Hindlimb muscle (tissue), 1 donor: ENCODE measurements around the gene NUDCD3. TPM values are rescaled to one million over a fixed set of nuclear protein-coding genes. Genes with fewer than 3 reads are reported as not detected.

Experiments
- DNase-seq: peaks from one replicate; pipeline ENCODE4 v3.0.0-alpha.2; 2013
- polyA plus RNA-seq: library from polyadenylated mRNA; unstranded; fragments of 120-200 nt; gene quantifications from one replicate; pipeline ENCODE4 v1.2.1, GENCODE V29; 2013; ENCODE audit not compliant: insufficient read length

NUDCD3 gene
- polyA plus RNA-seq, 1 donor = 84.1 TPM

DNA sequence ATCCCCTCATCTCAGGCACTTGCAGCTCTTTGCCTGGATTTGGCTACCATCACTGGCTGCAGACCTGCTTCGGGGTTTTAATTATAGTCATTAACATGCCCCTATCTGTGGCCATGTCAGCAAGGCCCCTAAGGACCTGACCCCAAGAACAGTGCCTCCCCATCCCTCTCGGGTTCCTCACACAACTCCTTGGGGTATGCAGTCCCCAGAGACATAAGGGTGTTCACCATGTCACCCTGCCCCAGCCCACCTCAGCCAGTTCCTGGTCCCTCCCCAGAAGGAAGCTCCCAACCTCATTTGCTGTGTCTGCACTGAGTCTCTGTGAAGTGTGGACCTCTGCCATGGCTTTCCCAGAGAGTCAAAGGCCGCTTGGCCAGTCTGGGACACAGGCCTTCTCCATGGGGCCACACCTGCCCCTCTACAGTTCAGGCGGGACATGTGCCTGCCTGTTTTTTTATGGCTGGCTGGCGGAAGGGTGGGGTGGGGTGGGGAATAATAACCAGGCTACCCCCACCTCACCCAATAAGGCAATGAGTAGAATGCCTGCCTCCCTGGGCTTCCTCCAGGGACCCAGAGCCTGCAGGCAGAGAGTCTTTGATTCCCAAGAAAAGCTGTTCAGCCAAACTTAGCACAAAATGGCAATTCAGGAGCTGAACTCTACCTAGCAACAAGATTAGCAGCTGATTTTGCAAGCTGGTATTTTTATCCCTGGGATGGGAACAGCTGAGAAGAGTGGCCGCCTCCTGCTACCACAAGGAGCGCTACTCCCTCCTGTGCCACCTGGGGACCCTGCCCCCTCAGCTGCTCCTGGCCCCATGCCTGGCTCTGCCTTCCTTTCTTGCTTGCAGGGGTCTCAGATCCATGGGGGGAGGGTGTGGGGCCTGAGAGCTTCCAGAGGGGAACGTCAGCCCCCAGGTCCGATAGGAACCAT lies 141.3 kb downstream of the NUDCD3 start:
- no peak for DNase-seq

DNA sequence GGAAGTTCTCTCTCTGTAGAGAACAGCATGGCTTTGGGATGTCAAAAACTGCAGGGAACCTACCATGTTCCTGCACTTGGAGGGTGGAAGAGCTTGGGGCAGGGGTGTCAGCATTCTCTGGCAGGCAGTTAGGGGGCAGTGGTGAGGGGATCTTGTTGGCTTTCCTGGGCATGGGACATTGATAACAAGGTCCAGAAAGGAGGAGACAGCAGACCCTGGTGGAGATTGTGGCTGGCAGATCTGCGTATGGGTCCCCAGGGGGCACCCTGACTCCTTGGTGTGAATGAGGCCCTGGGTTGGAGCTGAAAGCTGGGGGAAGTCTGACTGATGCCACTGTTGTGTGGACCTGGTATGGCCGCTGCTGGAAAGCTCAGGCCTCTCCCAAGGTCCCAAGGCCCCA lies 142.2 kb downstream of the NUDCD3 start:
- DNase-seq = no peak

DNA sequence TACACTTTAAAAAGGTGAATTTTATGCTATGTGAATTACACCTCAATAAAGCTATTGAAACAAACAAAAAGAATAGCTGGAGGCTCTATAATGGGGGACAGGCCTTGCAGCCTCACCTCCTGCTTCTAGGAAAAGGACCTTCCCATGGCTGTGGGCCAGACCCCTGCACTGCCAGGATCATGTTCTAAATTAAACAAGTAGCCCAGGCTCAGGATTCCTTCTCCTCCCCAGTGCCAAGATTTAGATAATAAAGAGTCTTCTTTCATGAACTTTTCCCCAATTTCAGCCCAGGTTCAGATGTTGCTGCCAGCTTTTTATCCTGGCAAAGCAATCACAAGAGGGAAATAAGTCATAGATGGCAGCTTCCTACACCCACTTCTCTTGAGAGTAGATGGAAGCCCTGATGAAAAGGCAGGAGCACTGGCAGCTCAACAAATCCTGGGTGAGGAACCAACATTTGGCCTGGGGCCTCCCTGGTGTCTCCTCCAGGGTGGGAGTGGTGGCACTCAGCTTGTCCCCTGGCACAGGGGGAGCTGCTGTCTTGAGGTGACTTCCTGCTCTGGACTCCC lies 142.8 kb downstream of the NUDCD3 start:
- no peak for DNase-seq

DNA sequence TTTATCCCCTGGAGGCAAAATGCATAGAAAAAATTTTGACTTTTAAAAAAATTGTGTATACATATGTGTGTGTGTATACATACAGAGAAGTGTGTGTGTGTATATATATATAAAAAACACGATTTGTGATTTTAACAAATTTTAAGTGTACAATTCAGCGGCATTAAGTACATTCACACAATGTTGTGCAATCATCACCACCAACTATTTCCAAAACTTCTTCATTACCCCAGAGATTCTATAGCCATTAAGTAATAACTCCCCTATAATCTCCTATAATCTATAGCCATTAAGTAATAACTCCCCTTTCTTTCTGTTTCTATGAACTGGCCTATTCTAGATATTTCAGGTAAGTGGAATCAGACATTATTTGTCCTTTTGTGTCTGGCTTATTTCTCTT lies 144.4 kb downstream of the NUDCD3 start:
- DNase-seq = no peak

DNA sequence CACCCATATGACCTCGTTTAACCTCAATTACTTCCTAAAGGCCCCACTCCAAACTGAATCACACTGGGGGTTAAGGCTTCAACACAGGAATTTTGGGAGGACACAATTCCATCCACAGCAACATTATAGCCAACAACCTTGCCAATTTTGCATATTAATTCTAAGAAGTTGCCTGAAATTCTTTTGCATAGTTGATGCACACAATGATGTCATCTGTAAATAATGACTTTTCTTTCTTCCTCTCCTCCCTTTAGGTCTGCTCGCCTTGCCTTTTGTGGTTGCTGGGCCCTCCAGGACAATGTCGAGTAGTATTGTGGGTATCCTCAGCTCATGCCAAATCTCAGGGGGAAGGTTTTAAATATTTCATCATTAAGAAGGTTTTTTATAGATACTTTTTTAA lies 149.1 kb downstream of the NUDCD3 start:
- no peak for DNase-seq

DNA sequence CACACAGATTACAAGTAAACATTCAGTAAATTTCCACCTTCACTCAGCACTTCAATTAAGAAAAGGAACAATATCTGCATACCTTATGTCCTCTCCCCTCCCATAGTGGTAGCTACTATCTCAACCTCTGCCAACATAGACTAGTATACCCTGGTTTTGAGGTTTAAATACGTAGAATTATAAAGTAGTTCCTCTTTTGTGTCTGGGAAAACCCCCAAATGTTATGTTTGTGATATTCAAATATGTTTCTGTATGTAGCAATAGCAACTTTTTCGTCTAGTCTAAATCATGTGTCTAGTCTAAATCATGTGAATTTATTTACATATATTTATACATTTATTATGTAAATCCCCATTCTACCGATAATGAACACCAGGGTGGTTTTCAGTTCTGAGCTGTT lies 151.9 kb downstream of the NUDCD3 start:
- no peak for DNase-seq

DNA sequence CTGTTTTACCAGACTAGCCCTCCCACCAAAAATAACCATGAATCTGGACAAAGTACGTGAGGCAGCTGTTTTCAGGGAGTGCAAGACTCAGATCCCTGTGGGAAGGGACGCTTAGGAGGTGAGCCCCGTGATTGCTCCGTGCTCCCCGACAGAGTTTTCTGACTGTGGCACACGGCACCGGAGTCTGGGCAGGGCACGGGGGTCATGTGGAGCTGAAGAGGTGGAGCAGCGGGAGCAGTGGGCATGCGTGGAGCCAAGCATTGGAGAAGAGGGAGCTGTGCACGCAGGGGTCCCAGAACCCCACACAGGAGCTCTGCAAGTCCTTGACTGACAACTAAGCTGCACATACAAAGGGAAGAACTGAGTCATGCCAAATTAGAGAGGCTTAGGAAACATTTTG lies 154.0 kb downstream of the NUDCD3 start:
- DNase-seq = no peak

DNA sequence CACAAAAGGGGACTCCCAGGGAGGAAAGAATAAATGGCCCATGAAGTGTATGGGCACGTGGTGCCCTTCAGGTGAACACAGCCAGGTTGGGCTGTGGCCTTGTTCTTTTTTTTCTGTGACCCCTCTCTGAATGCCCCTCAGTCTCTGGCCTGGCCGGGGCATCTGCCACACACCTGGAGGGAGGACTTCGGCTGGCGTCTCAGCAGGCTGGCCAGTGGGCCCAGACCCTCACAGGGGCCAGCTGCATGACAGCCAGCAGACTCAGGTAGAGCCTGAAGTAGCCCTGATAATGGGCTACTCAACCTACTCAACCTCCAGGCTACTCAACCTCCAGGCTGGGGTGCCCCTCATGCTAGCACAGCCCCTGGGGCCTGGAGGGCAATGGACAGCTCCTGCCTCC lies 155.3 kb downstream of the NUDCD3 start:
- no peak for DNase-seq

DNA sequence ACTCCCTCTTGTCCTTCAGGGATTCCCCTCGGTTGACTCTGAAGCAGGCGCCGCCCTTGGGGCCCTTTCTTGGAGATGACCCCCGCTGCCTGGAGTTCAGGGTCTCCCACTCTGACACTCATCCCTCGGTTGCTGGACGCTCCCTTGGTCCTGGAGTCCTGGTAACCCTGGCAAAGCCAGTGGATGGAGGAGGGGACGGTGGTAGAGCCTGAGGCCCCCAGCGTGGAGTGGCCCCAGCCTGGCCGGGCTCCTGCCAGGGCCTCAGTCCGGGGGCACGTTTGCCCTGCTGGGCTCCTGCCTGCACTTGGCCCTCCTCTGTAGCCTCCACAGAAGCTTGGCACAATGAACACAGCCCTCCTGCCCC lies 155.7 kb downstream of the NUDCD3 start:
- DNase-seq = no peak

DNA sequence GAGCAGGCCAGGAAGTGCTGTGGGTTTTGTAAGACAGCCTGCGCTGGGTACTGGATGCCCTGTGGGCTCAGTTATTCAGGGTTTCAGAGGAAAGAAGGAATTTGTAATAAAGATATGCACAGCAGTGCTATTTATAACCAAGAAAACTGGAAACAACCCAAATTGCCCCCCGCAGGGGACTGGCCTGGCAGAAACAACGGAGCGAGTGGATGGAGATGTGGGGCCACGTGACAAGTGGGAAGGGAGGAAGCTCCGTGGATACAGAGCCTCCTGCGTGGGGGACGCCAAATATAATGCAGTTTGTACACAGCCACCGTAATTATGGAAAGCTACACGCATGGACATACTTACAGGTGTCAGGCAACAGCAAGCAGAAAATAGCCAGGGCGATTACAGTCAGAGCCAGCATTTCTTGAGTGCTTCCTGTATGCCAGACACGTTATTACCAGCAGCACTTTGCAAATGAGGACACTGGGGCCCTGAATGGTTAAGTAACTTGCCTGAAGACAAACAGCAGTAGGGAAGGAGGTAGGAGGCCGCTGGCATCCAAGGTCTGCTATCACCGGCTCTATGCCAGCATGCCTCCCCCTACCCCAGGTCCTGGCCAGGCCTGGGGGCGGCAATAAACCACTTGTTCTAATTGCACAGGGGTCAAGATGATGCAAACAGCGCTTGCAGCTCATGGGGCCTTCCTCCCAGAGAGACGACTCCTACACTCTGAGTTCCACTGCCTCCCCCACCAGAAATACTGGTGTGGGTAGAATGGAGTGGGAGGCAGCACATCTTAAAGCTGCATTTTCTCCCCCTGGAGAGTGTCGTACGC lies 156.3 kb downstream of the NUDCD3 start:
- DNase-seq = no peak

DNA sequence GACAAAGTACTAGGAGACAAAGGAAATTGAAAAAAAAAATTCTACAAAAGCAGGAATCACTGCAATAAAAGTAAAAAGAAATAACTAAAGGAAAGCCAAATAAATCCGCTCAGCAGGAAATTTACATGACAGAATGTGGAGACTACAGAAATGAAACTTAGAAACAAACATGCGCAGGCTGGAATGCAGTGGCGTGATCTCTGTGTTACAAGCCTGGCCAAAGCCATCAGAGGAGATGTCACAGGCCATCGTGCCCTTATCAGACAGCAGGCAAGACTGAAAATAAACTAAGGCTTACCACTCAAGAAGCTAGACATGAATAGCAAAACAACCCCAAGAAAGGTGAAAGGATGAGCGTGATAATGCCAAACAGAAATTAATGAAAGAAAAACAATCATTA lies 158.8 kb downstream of the NUDCD3 start:
- DNase-seq = no peak

DNA sequence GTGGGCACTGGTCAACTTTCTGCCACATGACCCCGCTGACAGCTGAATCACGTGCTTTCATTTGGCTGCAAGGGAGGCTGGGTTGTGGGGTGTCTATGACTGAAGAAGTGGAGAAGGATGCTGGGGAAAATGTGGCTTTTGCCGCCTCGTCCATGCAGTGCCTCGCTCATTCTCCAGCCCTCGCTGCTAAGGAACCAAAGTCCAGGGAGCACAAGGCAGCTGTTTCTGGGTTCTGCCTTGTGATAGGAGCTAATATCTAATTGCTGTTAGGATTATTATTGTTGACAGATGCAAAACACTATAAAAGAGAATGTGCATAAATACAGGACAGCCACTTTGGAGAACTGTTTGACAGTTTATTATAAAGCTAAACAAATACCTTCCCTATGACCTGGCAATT lies 160.1 kb downstream of the NUDCD3 start:
- no peak for DNase-seq

DNA sequence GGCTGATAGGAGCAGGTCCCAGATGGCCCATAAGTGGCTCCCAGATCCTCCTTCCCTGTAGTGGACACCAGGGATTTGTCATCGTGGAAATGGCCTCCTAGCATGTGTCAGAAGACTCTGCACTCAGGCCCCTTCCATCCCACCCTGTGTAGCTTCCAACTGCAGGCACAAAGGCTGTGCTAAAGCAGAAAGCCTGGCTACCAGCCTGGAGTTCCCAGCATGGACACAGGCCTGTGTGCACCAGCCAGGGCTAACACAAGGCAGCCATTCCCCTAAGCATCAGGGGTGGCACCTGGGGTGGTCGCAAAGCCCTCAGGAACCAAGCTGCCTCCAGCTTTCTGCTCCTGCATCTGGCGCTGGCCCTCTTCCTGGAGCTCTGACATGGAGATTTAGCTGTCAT lies 160.6 kb downstream of the NUDCD3 start:
- no peak for DNase-seq

Other genes with a start within 250 kb of the NUDCD3 start
- gene CAMK2B, start 165.1 kb downstream of the NUDCD3 start, polyA plus RNA-seq = 17.7 TPM
- 0.08 TPM for gene NPC1L1, start 50.7 kb upstream of the NUDCD3 start, polyA plus RNA-seq
- gene DDX56, start 83.2 kb upstream of the NUDCD3 start, polyA plus RNA-seq = 54.0 TPM
- gene TMED4, start 91.6 kb upstream of the NUDCD3 start, polyA plus RNA-seq = 91.0 TPM
- gene OGDH, start 116.0 kb upstream of the NUDCD3 start, polyA plus RNA-seq = 66.4 TPM